Measurements from ENCODE around the gene GADL1.

The GADL1 gene

GRCh38 chr3:30855400-30856292, 38.8 kb downstream of the GADL1 start:
- DNase-seq: no peak
- Histone ChIP-seq H3K9me3 (replicated peaks; ENCODE audit: insufficient read depth, low read length) (no peaks in the 10 kb centered on the region), H3K4me1 (ENCODE audit: low read length) (no peaks in the 10 kb centered on the region), H3K4me2 (ENCODE audit: low read depth, low read length) (no peak overlapping the region), H3K27ac (ENCODE audit: low read length) (no peak overlapping the region), H3F3A (ENCODE audit: insufficient read depth, low read length) (no peaks in the 10 kb centered on the region), H4K20me1 (ENCODE audit: insufficient read depth, low read length) (no peaks in the 10 kb centered on the region), H3K9ac (ENCODE audit: low read length) (no peak overlapping the region), H2AFZ (ENCODE audit: low read length) (no peak overlapping the region), H3K27me3 (replicated peaks; ENCODE audit: insufficient read depth, low read length) (no peaks in the 10 kb centered on the region), H3K36me3 (replicated peaks; ENCODE audit: insufficient read depth, low read length) (no peaks in the 10 kb centered on the region), H3K4me3 (ENCODE audit: low read length) (no peak overlapping the region), H3K9me2 (replicated peaks; ENCODE audit: insufficient read depth, low read length) (no peaks in the 10 kb centered on the region), H3K79me2 (ENCODE audit: low read length) (no peaks in the 10 kb centered on the region)
- TF ChIP-seq EZH2 (optimal IDR thresholded peaks at IDR 0.05; ENCODE audit: low read depth, low read length) (no peak), EZH2phosphoT487 (IDR thresholded peaks at IDR 0.05; ENCODE audit: low read length) (no peak), CTCF (IDR thresholded peaks at IDR 0.05; ENCODE audit: low read length) (no peak)

GRCh38 chr3:30852833-30853232, 41.6 kb downstream of the GADL1 start:
- TF ChIP-seq EZH2phosphoT487 (IDR thresholded peaks at IDR 0.05; ENCODE audit: low read length) (no peak), CTCF (IDR thresholded peaks at IDR 0.05; ENCODE audit: low read length) (no peak), EZH2 (optimal IDR thresholded peaks at IDR 0.05; ENCODE audit: low read depth, low read length) (no peak)
- H3F3A ChIP-seq (ENCODE audit: insufficient read depth, low read length): no peaks in the 10 kb centered on the region
- no peaks in the 10 kb centered on the region for H4K20me1 ChIP-seq (ENCODE audit: insufficient read depth, low read length)
- no peak for DNase-seq
- no peak overlapping the region for H3K4me2 ChIP-seq (ENCODE audit: low read depth, low read length)
- no peaks in the 10 kb centered on the region for H3K9me3 ChIP-seq (replicated peaks; ENCODE audit: insufficient read depth, low read length)
- H3K9ac ChIP-seq (ENCODE audit: low read length): no peak overlapping the region
- H3K9me2 ChIP-seq (replicated peaks; ENCODE audit: insufficient read depth, low read length): no peaks in the 10 kb centered on the region
- 0 out of 2 replicates have a peak, but pooled peaks cover 7% of the 10 kb centered on the region for H3K27me3 ChIP-seq (replicated peaks; ENCODE audit: insufficient read depth, low read length)
- H2AFZ ChIP-seq (ENCODE audit: low read length): no peak overlapping the region
- H3K4me3 ChIP-seq (ENCODE audit: low read length): no peak overlapping the region
- H3K4me1 ChIP-seq (ENCODE audit: low read length): peaks cover 2% of the 10 kb centered on the region; the same call in 1 of the 2 replicates
- no peak overlapping the region for H3K27ac ChIP-seq (ENCODE audit: low read length)
- no peaks in the 10 kb centered on the region for H3K36me3 ChIP-seq (replicated peaks; ENCODE audit: insufficient read depth, low read length)
- H3K79me2 ChIP-seq (ENCODE audit: low read length): no peaks in the 10 kb centered on the region

GRCh38 chr3:30848087-30848779, 46.2 kb downstream of the GADL1 start:
- H3K79me2 ChIP-seq (ENCODE audit: low read length): no peaks in the 10 kb centered on the region
- H3K9me3 ChIP-seq (replicated peaks; ENCODE audit: insufficient read depth, low read length): no peaks in the 10 kb centered on the region
- H3K27ac ChIP-seq (ENCODE audit: low read length): no peak overlapping the region
- H3K36me3 ChIP-seq (replicated peaks; ENCODE audit: insufficient read depth, low read length): no peaks in the 10 kb centered on the region
- no peaks in the 10 kb centered on the region for H3K9me2 ChIP-seq (replicated peaks; ENCODE audit: insufficient read depth, low read length)
- no peak for DNase-seq
- H3K4me3 ChIP-seq (ENCODE audit: low read length): no peak overlapping the region
- no peak overlapping the region for H2AFZ ChIP-seq (ENCODE audit: low read length)
- 0 out of 2 replicates have a peak, but pooled peaks cover 23% of the 10 kb centered on the region for H3K27me3 ChIP-seq (replicated peaks; ENCODE audit: insufficient read depth, low read length)
- H4K20me1 ChIP-seq (ENCODE audit: insufficient read depth, low read length): no peaks in the 10 kb centered on the region
- TF ChIP-seq CTCF (IDR thresholded peaks at IDR 0.05; ENCODE audit: low read length) (no peak), EZH2phosphoT487 (IDR thresholded peaks at IDR 0.05; ENCODE audit: low read length) (no peak), EZH2 (optimal IDR thresholded peaks at IDR 0.05; ENCODE audit: low read depth, low read length) (no peak)
- no peaks in the 10 kb centered on the region for H3F3A ChIP-seq (ENCODE audit: insufficient read depth, low read length)
- no peak overlapping the region for H3K9ac ChIP-seq (ENCODE audit: low read length)
- peaks cover 4% of the 10 kb centered on the region; the same call in 1 of the 2 replicates for H3K4me1 ChIP-seq (ENCODE audit: low read length)
- peak overlapping the region; percentile 6; the same call in 1 of the 2 replicates for H3K4me2 ChIP-seq (ENCODE audit: low read depth, low read length)
